CD4-positive, alpha-beta T cell treated with Interferon alpha-2 for 1 hour (primary cell): Measurements from ENCODE around the gene FAM156A.
"Not testable (repeated sequence)": the region's sequence is repeated elsewhere in the genome, so short reads cannot be mapped to it uniquely, and the experiment has no call there.

Experiments used
- DNase-seq, 2 donors: peaks; one replicate each; pipeline ENCODE4 v3.0.0-alpha.2; 2020 to 2022

Gene FAM156A

DNA sequence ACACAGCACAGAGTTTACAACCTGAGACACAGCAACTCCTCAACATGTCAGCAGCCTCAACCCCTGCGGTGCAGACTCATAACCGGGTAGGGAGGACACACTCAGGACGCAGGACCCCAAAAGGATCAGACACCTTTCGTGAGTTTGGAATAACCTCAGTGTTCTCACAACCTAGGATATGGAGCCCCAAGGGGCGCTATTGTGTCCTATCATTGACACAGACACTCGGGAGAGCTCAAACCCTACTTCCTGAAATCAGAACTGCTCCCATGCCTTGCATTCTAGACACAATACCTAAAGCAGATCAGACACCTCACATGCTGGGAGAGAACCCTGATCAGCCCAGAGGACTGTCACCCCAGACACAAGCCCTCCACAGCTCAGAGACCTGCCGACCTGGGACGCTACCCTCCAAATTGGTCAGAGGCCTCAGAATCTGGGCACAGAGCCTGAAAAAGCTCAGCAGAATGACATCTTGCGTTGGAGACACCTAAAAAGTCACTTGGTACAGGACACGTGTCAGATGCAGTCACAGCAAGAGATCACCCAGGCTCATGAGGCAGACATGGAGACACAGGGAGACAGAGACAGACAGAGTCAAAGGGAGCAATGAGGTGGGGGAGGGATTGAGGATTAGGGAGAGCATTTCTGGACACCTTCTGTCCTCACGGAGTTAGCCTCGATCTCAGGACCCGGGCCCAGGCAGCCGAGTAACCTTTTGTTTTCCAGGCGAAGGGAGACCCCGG is 8.8 kb upstream of the FAM156A start:
- not testable (repeated sequence) for DNase-seq

- DNase-seq: not testable (repeated sequence)
These were observed 643 bp upstream of the FAM156A start for GRCh38 chrX:52958961-52959360.

DNA sequence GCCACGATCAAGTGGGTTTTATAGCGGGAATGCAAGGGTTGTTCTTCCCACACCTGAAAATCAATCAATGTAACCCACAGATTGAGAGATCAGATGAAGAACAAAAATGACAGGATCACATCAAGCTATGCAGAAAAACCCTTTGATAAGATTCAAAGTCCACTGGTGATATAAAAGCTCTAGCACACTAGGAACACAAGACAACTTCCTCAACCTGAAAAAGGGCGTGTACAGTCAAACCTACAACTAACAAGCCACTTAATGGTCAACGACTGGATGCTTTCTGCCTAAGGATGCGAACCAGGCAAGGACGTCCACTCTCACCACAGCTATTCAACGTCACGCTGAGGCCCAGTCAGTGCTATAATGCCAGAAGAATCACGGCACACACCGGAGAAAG is 8.4 kb downstream of the FAM156A start:
- DNase-seq: not testable (repeated sequence)

DNA sequence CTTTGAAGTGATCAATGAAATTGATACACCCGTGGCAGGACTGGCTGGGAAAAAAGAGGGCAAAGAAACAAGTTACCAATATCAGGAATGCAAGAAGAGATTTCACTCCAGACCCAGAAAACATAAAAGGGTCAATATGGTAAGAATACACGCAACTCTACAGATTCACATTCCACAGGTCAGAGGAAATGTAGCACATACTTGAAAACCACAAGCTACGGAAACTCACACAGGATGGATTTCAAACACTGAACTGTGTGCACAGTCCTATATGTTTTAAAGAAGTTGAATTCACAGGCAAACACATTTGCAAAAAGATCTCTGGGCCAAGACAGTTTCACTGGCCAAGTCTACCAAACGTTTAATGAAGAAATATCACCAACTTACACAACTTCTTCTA is 9.0 kb downstream of the FAM156A start:
- DNase-seq: not testable (repeated sequence)

- DNase-seq: not testable (repeated sequence)
These were observed 10.1 kb downstream of the FAM156A start for GRCh38 chrX:52948265-52948664.

DNA sequence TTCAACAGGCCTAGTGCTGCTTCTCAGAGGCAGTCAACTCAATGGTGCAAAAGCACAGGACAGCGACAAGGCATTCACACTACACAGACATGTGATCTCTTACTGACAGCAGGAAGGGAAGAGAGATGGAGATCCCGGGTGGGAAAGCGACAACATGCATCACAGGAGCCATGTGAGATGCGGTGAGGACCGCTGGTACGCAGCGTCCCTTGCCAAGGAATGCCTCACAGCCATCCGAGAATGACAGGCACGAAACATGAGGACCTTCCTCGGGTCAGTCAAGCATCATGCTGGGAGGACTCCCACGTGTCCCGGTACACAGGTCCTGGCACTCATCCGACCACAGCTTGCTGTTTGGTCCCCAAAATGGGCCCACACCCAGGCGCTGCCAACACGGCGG is 10.8 kb downstream of the FAM156A start:
- not testable (repeated sequence) for DNase-seq

- DNase-seq: not testable (repeated sequence)
These were observed 12.4 kb downstream of the FAM156A start for GRCh38 chrX:52945838-52946494.

- DNase-seq: not testable (repeated sequence)
These were observed 16.6 kb downstream of the FAM156A start for GRCh38 chrX:52941728-52942127.

DNA sequence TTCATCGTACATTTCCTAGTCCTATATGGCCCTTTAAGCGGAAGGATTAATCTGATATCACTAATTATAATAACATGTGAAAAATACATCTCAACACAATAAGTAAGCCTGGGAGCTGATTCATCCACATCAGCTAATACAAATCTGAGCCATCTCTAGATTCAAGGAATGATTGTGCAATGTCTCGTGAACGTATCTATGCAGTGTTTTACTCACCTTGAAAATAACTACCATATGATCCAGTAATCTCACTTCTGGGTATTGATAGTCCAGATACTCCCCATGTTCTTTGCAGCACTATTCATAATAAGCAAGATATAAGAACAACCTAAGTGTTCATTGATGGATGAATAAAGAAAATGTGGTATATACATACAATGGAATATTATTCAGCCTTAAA is 17.6 kb downstream of the FAM156A start:
- not testable (repeated sequence) for DNase-seq

GRCh38 chrX:52935470-52935784 is 22.9 kb downstream of the FAM156A start:
- DNase-seq: not testable (repeated sequence)

DNA sequence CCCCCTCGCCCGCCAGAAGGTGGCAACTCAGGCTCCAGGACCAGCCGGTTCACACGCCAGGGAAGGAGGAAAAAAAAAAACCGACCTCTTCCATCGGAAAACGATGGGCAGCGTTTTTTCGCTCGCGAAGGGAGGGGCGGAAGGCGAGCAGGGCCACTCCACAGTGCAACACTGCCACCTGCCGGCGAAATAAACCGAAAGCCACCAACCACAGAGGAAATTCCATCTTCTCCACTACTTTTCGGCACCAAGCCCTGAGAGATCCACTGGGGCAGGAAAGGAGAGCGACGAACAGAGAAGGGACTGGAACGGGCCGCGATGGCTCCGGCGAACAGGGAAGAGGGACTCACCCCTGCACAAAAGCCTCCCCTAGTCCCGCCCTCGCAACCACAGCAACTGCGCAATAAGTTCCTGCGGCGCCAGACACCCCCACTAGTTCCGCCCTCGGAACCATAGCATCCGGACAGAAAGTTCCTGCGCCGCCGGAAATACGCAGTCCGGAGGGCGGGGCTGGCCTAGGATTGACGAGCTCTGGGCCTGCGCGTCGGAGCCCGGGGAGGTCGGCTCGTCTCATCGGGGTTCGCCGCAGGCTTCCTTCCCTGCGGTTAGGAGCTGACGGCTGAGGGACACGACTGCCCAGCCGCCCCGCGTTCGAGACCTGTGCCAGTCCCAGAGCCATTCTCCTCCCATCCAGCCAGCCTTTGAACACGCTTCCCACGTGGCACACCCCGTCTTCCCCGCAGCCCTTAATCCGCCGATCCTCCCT is 23.4 kb downstream of the FAM156A start:
- DNase-seq: peak; percentile 93 to 97

DNA sequence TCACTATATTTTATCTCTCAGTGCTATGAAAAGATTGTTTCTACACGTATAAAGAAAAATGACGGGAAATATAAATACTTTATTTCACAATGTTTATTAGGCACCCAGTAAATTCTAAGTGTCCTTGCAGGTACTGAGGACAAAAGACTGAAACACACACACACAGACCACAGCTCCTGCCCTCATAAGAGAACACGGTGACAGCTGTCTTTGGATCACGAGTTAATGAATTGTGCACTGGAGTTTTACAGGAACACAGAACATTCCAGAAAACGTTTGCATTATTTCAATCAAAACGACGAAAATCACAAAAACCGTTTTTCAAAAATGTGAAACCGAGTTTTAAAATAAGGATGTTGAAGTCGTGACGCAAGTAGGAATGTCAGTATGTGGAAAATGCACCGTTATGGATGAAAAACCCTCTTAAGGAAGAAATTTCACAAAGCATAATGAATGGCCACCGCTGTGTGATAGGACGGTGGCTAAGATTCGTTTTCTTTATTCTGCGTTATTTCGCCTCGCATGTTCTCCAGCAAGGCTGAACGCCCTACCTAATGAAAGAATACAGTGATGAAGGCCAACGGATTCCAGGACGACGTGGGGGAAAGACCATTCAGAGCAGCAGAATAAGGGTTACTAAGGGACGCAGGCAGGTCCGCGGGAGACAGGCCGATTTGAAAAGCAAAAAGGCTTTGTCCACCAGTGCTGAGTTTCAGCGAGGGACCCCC is 24.2 kb downstream of the FAM156A start:
- no peak for DNase-seq

- DNase-seq: no peak
These were observed 25.1 kb downstream of the FAM156A start for GRCh38 chrX:52933213-52933612.

DNA sequence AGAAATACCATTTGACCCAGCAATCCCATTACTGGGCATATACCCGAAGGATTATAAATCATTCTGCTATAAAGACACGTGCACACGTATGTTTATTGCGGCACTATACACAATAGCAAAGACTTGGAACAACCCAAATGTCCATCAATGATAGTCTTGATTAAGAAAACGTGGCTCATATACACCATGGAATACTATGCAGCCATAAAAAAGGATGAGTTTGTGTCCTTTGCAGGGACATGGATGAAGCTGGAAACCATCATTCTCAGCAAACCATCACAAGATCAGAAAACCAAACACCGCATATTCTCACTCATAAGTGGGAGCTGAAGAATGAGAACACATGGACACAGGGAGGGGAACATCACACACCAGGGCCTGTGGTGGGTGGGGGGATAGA is 28.1 kb downstream of the FAM156A start:
- not testable (repeated sequence) for DNase-seq

DNA sequence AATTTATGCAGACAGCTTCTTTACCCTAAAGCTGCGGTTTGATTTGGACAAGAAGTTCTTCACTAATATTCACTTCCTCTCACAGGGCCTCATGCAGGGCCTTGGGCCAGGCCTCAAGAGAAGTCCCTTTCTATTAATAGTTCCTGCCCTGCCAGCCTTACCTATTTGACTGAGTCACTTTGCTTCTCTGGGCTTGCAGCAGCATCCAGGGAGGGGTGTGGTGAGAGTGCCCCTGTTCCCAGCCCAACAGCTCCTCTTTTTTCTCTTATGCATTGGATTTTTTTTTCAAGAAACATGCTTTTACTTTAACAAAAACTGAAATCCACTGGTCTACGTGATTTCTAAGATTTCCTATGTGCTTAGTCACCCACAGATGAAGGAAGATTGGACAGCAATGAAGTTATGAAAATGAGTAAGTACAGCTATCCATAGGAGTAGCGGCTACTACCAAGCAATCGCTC is 34.5 kb downstream of the FAM156A start:
- peak in 1 of 2 donors; percentile 3 for DNase-seq

DNA sequence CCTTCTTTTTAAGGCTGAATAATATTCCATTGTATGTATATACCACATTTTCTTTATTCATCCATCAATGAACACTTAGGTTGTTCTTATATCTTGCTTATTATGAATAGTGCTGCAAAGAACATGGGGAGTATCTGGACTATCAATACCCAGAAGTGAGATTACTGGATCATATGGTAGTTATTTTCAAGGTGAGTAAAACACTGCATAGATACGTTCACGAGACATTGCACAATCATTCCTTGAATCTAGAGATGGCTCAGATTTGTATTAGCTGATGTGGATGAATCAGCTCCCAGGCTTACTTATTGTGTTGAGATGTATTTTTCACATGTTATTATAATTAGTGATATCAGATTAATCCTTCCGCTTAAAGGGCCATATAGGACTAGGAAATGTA is 43.6 kb downstream of the FAM156A start:
- not testable (repeated sequence) for DNase-seq

DNA sequence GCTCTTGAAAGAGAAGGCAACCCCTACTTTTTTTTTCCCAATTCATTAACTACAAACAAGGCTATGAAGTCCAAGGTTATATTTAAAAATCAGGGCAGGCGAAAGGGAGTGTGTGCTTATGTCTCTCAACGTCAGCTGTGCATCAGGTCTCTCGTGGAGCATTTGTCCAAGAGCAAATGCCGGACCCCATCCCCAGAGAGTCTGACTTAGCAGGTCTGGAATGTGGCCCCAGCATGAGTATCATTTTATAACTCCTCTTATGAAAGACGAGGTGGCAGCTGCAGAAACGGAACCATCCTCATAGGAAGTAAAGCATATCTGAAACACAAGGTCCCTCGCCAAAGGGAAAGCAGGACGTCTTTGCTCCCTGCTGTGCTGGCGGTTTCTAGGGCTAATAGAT is 44.6 kb downstream of the FAM156A start:
- not testable (repeated sequence) for DNase-seq

- not testable (repeated sequence) for DNase-seq
These were observed 48.9 kb downstream of the FAM156A start for GRCh38 chrX:52909313-52909969.

GRCh38 chrX:52907900-52908299 is 50.4 kb downstream of the FAM156A start:
- DNase-seq: not testable (repeated sequence)

GRCh38 chrX:52907137-52907536 is 51.2 kb downstream of the FAM156A start:
- DNase-seq: not testable (repeated sequence)

DNA sequence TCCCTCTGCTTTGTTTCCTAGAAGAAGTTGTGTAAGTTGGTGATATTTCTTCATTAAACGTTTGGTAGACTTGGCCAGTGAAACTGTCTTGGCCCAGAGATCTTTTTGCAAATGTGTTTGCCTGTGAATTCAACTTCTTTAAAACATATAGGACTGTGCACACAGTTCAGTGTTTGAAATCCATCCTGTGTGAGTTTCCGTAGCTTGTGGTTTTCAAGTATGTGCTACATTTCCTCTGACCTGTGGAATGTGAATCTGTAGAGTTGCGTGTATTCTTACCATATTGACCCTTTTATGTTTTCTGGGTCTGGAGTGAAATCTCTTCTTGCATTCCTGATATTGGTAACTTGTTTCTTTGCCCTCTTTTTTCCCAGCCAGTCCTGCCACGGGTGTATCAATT is 52.2 kb downstream of the FAM156A start:
- not testable (repeated sequence) for DNase-seq

DNA sequence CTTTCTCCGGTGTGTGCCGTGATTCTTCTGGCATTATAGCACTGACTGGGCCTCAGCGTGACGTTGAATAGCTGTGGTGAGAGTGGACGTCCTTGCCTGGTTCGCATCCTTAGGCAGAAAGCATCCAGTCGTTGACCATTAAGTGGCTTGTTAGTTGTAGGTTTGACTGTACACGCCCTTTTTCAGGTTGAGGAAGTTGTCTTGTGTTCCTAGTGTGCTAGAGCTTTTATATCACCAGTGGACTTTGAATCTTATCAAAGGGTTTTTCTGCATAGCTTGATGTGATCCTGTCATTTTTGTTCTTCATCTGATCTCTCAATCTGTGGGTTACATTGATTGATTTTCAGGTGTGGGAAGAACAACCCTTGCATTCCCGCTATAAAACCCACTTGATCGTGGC is 52.8 kb downstream of the FAM156A start:
- DNase-seq: not testable (repeated sequence)
